Fibroblast of lung (primary cell): ENCODE measurements around the gene ITPR2.

Experiments
- CTCF ChIP-seq, 2 donors: IDR thresholded peaks in 1 of 2; conservative IDR thresholded peaks in 1 of 2; 1 replicate in 1 of 2; 2 replicates in 1 of 2; pipeline ENCODE4 v1.5.1; 2011 to 2012; ENCODE audit warnings: low read length in 2 of 2, control low read depth in 1 of 2, inconsistent platforms in 1 of 2, low read depth in 1 of 2, mild to moderate bottlenecking in 1 of 2
- EZH2 ChIP-seq: IDR thresholded peaks from 2 replicates; pipeline ENCODE4 v1.5.1; 2012; ENCODE audit warnings: low read length, control low read depth, mild to moderate bottlenecking; ENCODE audit errors: missing control alignments

- no peak for TF ChIP-seq CTCF (conservative IDR thresholded peaks at IDR 0.05 in 1 of 2, IDR thresholded peaks at IDR 0.05 in 1 of 2; ENCODE audit: low read depth in 1 of 2, low read length in 2 of 2)
- no peak for TF ChIP-seq EZH2
These were observed 34.4 kb downstream of the ITPR2 start for GRCh38 chr12:26798640-26799039.
